PC-3 (cell line): Measurements from ENCODE around the gene YAF2. TPM values are rescaled to one million over a fixed set of nuclear protein-coding genes. Genes with fewer than 3 reads are reported as not detected.

ENCODE experiments used
- ATAC-seq: fragments of 200-7000 bp; cut with Tn5 transposase; 2 replicates; pipeline ENCODE4 v1.9.1; 2020; ENCODE audit warnings: mild to moderate bottlenecking, moderate library complexity
- BruUV-seq: library from RNA; stranded (reverse); fragments of 400-500 nt; replicated peaks from 2 replicates; lab custom pipeline; 2021; lab: Mats Ljungman, UMichigan
- CTCF ChIA-PET: fragments of 300-600 bp; sonication (Branson Sonifier 250); formaldehyde crosslinking; loops from one replicate; lab custom pipeline; 2022; ENCODE audit warnings: antibody characterized with exemption; lab: Charles Lee
- POLR2A ChIA-PET: fragments of 300-600 bp; sonication (Branson Sonifier 250); formaldehyde crosslinking; loops from one replicate; lab custom pipeline; 2022; ENCODE audit warnings: antibody characterized with exemption; ENCODE audit not compliant: unreplicated experiment; lab: Charles Lee
- DNase-seq: peaks from one replicate; pipeline ENCODE4 v3.0.0-alpha.2; 2015
- H2AFZ ChIP-seq: fragments of 300-600 bp; sonication (generic); 2 replicates; pipeline ENCODE4 v1.6.0; 2016; ENCODE audit warnings: antibody characterized with exemption, low read length
- H3F3A ChIP-seq: fragments of 300-600 bp; sonication (generic); one replicate; pipeline ENCODE4 v1.6.0; 2017; ENCODE audit warnings: antibody characterized with exemption, low read length, control low read depth, mild to moderate bottlenecking; ENCODE audit not compliant: unreplicated experiment
- H3K27ac ChIP-seq: fragments of 300-600 bp; sonication (generic); 2 replicates; pipeline ENCODE4 v1.5.1; 2016; ENCODE audit warnings: mild to moderate bottlenecking, low read length
- H3K27me3 ChIP-seq: fragments of 300-600 bp; sonication (generic); 2 replicates; pipeline ENCODE4 v1.6.1; 2016; ENCODE audit warnings: low read length, mixed read lengths
- H3K36me3 ChIP-seq: fragments of 300-600 bp; sonication (generic); 2 replicates; pipeline ENCODE4 v1.6.1; 2016; ENCODE audit warnings: low read depth, mixed run types, low read length, mixed read lengths
- H3K4me1 ChIP-seq: fragments of 300-600 bp; sonication (generic); 2 replicates; pipeline ENCODE4 v1.5.1; 2016; ENCODE audit warnings: low read length; ENCODE audit not compliant: insufficient read depth
- H3K4me2 ChIP-seq: fragments of 300-600 bp; sonication (generic); 2 replicates; pipeline ENCODE4 v1.6.0; 2016; ENCODE audit warnings: low read length
- H3K4me3 ChIP-seq: fragments of 300-600 bp; sonication (generic); 2 replicates; pipeline ENCODE4 v1.5.1; 2016; ENCODE audit warnings: mild to moderate bottlenecking, low read length, mixed read lengths
- H3K79me2 ChIP-seq: fragments of 300-600 bp; sonication (generic); 2 replicates; pipeline ENCODE4 v1.6.1; 2017; ENCODE audit warnings: low read length, mixed read lengths
- H3K9ac ChIP-seq: fragments of 300-600 bp; sonication (generic); 2 replicates; pipeline ENCODE4 v1.6.0; 2016; ENCODE audit warnings: mild to moderate bottlenecking, low read length
- H3K9me2 ChIP-seq: fragments of 300-600 bp; sonication (generic); replicated peaks from 2 replicates; pipeline ENCODE4 v1.6.1; 2016; ENCODE audit warnings: mixed run types, low read length, mixed read lengths
- H3K9me3 ChIP-seq: fragments of 300-600 bp; sonication (generic); 2 replicates; pipeline ENCODE4 v1.6.1; 2016; ENCODE audit warnings: low read length, mixed read lengths
- H4K20me1 ChIP-seq: fragments of 300-600 bp; sonication (generic); 2 replicates; pipeline ENCODE4 v1.6.1; 2016; ENCODE audit warnings: low read length, mixed read lengths
- CTCF ChIP-seq: fragments of 300-600 bp; sonication (generic); conservative IDR thresholded peaks from 2 replicates; pipeline ENCODE4 v1.5.1; 2017; ENCODE audit warnings: antibody characterized with exemption, low read depth, mild to moderate bottlenecking, low read length
- EZH2 ChIP-seq: fragments of 300-600 bp; sonication (generic); IDR thresholded peaks from one replicate; pipeline ENCODE4 v1.6.1; 2017; ENCODE audit warnings: antibody characterized with exemption, mild to moderate bottlenecking, low read length; ENCODE audit not compliant: unreplicated experiment
- EZH2phosphoT487 ChIP-seq: fragments of 300-600 bp; sonication (generic); IDR thresholded peaks from 2 replicates; pipeline ENCODE4 v1.6.1; 2018; ENCODE audit warnings: mild to moderate bottlenecking, antibody characterized with exemption, low read length, borderline replicate concordance
- intact Hi-C: fragments of 100-400 bp; cut with micrococcal nuclease; formaldehyde crosslinking; loops from 2 replicates; pipeline ENCODE4 v1.9.0; 2023
- total RNA-seq: library from RNA; depleted of rRNA; stranded (reverse); fragments of >200 nt; gene quantifications from 2 replicates; pipeline ENCODE4 v1.2.3, GENCODE V29; 2014

YAF2 gene
- total RNA-seq, 1 experiment from 2014 or later, result 6.8 TPM

- ChIA-PET CTCF (no interaction called here), POLR2A (no interaction called here)
These were observed 2.2 kb upstream of the YAF2 start for GRCh38 chr12:42240131-42240750.

GRCh38 chr12:42237853-42238239, 202 bp downstream of the YAF2 start:
- Histone ChIP-seq H3F3A (no peaks in the 10 kb centered on the region), H3K4me1 (peaks cover 19% of the 10 kb centered on the region), H3K9me3 (no peaks in the 10 kb centered on the region), H3K9ac (peak overlapping the region; percentile 65), H3K27me3 (no peaks in the 10 kb centered on the region), H4K20me1 (no peaks in the 10 kb centered on the region), H3K9me2 (no peaks in the 10 kb centered on the region), H3K79me2 (peaks cover 35% of the 10 kb centered on the region), H2AFZ (peak overlapping the region; percentile 63; the same call in 1 of the 2 replicates), H3K27ac (no peak overlapping the region), H3K4me2 (0 out of 2 replicates have a peak overlapping the region, but pooled peaks have one; percentile 43), H3K4me3 (peak overlapping the region; percentile 95), H3K36me3 (peaks cover 3% of the 10 kb centered on the region; the same call in 1 of the 2 replicates)
- ChIA-PET CTCF (no interaction called here), POLR2A (interaction anchor here (0.7 kb wide), 1 partner anchor 80 kb away, joined by 13 read pairs; no protein-coding TSS in a partner anchor)
- no peak for DNase-seq
- intact Hi-C loops, result loop anchor here (5.0 kb wide), 2 partner anchors 89 to 96 kb away; partner anchors contain the start of genes GXYLT1, PPHLN1 and ZCRB1
- peak; percentile 37 for ATAC-seq
- no TSS peak for BruUV-seq
- TF ChIP-seq CTCF (no peak), EZH2phosphoT487 (no peak), EZH2 (no peak)

More at GRCh38 chr12:42240131-42240750, 2.2 kb upstream of the YAF2 start:
- Histone ChIP-seq H3F3A (no peaks in the 10 kb centered on the region), H3K9me2 (no peaks in the 10 kb centered on the region), H3K4me1 (peaks cover 19% of the 10 kb centered on the region), H3K9ac (no peak overlapping the region), H2AFZ (no peak overlapping the region), H3K4me3 (no peak overlapping the region), H3K27ac (no peak overlapping the region), H3K9me3 (no peaks in the 10 kb centered on the region), H3K27me3 (no peaks in the 10 kb centered on the region), H3K36me3 (no peaks in the 10 kb centered on the region; the same call in 1 of the 2 replicates), H3K4me2 (no peak overlapping the region), H3K79me2 (peaks cover 23% of the 10 kb centered on the region), H4K20me1 (no peaks in the 10 kb centered on the region)
- ATAC-seq (no peak), DNase-seq (no peak)
- intact Hi-C loops, result no loop called here
- TF ChIP-seq CTCF (no peak), EZH2 (no peak)
- no TSS peak for BruUV-seq
